ENCODE measurements around the gene BLOC1S6. TPM values are rescaled to one million over a fixed set of nuclear protein-coding genes. Genes with fewer than 3 reads are reported as not detected.

BLOC1S6 gene
- total and polyA plus RNA-seq, 2 of the 13 experiments (the other 11 are each of a cell fraction or from before 2014, with no cell fraction given), result 11.8 to 44.3 TPM

DNA sequence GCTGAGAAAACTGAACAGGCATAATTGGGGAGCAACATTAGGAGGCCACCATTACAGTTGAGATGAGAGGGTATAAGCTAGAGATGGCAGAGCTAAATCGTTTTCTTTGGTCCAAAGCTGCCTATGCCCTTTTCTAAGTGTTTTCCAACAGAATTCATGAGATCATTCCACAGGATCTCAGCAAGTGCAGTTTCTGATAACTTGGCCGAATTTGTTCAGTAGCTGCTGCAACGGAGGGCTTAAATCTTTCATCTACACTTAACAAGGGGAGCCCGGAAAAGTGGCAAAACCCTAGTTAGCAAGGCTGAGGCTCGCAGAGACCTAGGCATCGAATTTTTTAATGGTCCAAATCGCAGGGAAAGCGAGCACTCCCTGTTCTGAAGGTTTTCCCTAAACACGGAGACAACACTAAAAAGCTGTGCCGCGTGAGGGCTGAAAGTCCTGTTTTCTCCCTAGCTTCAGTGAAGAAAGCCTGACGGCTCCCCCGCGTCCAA lies 531 bp upstream of the BLOC1S6 start (continued):
- TF ChIP-seq ZMYM4 (CRISPR knock-in tag; IDR thresholded peaks at IDR 0.05) (no peak), ZNF605 (CRISPR knock-in tag; IDR thresholded peaks at IDR 0.05) (0 out of 2 replicates have a peak, but pooled peaks have one; percentile 28), ATAD3A (CRISPR knock-in tag; IDR thresholded peaks at IDR 0.05) (no peak), MTERF4 (CRISPR knock-in tag; IDR thresholded peaks at IDR 0.05) (no peak), GFI1 (CRISPR knock-in tag; IDR thresholded peaks at IDR 0.05; ENCODE audit: borderline replicate concordance) (no peak), REL (CRISPR knock-in tag; conservative IDR thresholded peaks at IDR 0.05) (no peak)
- TF ChIP-seq, protein P1, sequence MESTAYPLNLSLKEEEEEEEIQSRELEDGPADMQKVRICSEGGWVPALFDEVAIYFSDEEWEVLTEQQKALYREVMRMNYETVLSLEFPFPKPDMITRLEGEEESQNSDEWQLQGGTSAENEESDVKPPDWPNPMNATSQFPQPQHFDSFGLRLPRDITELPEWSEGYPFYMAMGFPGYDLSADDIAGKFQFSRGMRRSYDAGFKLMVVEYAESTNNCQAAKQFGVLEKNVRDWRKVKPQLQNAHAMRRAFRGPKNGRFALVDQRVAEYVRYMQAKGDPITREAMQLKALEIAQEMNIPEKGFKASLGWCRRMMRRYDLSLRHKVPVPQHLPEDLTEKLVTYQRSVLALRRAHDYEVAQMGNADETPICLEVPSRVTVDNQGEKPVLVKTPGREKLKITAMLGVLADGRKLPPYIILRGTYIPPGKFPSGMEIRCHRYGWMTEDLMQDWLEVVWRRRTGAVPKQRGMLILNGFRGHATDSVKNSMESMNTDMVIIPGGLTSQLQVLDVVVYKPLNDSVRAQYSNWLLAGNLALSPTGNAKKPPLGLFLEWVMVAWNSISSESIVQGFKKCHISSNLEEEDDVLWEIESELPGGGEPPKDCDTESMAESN (CRISPR knock-in tag; conservative IDR thresholded peaks at IDR 0.05), result no peak

- BruUV-seq (replicated peaks), result TSS peak; percentile 75
- in situ Hi-C loops (cut with HindIII; ENCODE audit: extremely low pct_ligation_motif_present, low pct_unique_long_range_greater_than_20kb) (loop anchor here (5.0 kb wide), 1 partner anchor 186 kb away; a partner anchor contains a TSS), intact Hi-C loops (cut with micrococcal nuclease; ENCODE audit: unreplicated experiment) (loop anchor here (1.0 to 10.0 kb wide), 3 partner anchors 47 to 386 kb away; partner anchors contain the start of gene SQOR)
- Histone ChIP-seq H3K4me2 (ENCODE audit: low read depth, low read length) (peak overlapping the region; percentile 91), H4K20me1 (ENCODE audit: insufficient read depth, low read length) (no peaks in the 10 kb centered on the region; the same call in 1 of the 2 replicates), H2AFZ (ENCODE audit: low read length) (peak overlapping the region; percentile 32), H3K9ac (ENCODE audit: insufficient read depth, low read depth, low read length) (peak overlapping the region; percentile 96), H3K27me3 (ENCODE audit: control insufficient read depth in 1 of 2, insufficient read depth in 2 of 2, low read length in 2 of 2) (no peaks in the 10 kb centered on the region; a peak in 1 of 5 replicates), H3K9me3 (ENCODE audit: low read length) (no peaks in the 10 kb centered on the region), H3K36me3 (replicated peaks in 1 of 2; ENCODE audit: control insufficient read depth in 1 of 2, insufficient read depth in 2 of 2, low read length in 2 of 2) (peaks cover 0 to 9% of the 10 kb centered on the region in 2 experiments; a peak in 2 of 5 replicates), H3K4me3 (replicated peaks in 1 of 3; ENCODE audit: insufficient read depth in 1 of 3, low read depth in 2 of 3, low read length in 3 of 3) (peak overlapping the region; percentile 81 to 96 (median 82)), H3K27ac (ENCODE audit: extremely low read length, insufficient read depth, low read length) (peak overlapping the region; percentile 97), H3K79me2 (ENCODE audit: insufficient read depth, low read length) (peaks cover 50% of the 10 kb centered on the region), H3K4me1 (ENCODE audit: insufficient read depth, low read length) (peaks cover 33% of the 10 kb centered on the region)
- DNase-seq (ENCODE audit: low spot score), result no peak
- TF ChIP-seq CREB1 (IDR thresholded peaks at IDR 0.05), result peak; percentile 77; the same call in 1 of the 2 replicates
- no peak for TF ChIP-seq CREB1 (CRISPR knock-in tag; IDR thresholded peaks at IDR 0.05)
- TF ChIP-seq MAFF (IDR thresholded peaks at IDR 0.05; ENCODE audit: low read depth, low read length), result peak; percentile 32; the same call in 1 of the 2 replicates
- TF ChIP-seq, protein P2, sequence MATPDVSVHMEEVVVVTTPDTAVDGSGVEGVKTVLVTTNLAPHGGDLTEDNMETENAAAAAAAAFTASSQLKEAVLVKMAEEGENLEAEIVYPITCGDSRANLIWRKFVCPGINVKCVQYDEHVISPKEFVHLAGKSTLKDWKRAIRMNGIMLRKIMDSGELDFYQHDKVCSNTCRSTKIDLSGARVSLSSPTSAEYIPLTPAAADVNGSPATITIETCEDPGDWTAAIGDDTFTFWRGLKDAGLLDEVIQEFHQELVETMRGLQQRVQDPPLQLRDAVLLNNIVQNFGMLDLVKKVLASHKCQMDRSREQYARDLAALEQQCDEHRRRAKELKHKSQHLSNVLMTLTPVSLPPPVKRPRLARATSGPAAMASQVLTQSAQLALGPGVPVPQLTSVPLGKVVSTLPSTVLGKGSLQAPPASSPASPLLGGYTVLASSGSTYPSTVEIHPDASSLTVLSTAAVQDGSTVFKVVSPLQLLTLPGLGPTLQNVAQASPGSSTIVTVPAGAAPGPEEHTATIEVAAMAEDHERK (CRISPR knock-in tag; IDR thresholded peaks at IDR 0.05; ENCODE audit: low read depth), result no peak
- TF ChIP-seq ZNF569 (CRISPR knock-in tag; IDR thresholded peaks at IDR 0.05; ENCODE audit: borderline replicate concordance), result peak; percentile 61; the same call in 1 of the 2 replicates
- TF ChIP-seq MAFK (conservative IDR thresholded peaks at IDR 0.05 in 1 of 2, IDR thresholded peaks at IDR 0.05 in 1 of 2; ENCODE audit: low read length in 2 of 2), result 0 out of 4 replicates have a peak, but pooled peaks of 1 of the 2 experiments have one; percentile 0
- CTCF ChIA-PET (ENCODE audit: low intra/inter-chr PET ratio, low total read pairs), result no interaction called here
- no CpG with 5 or more reads among the region's 4 CpGs for WGBS (ENCODE audit: low lambda C conversion rate)
- no peak for ATAC-seq
- POLR2A ChIA-PET, result interaction anchor here (1.0 to 2.8 kb wide), 10 partner anchors 9 to 309 kb away, joined by 3 to 27 read pairs (median 12); partner anchors contain the start of gene SQOR
- FAIRE-seq, result no peak
These were observed 638 bp downstream of the BLOC1S6 start for GRCh38 chr15:45587863-45588170.

All from HepG2 (cell line).